Ishikawa (cell line): Measurements from ENCODE around the gene NDFIP2.

Experiments
- CEBPB ChIP-seq: IDR thresholded peaks from 2 replicates; pipeline ENCODE4 v1.6.1; 2012
- CREB1 ChIP-seq: IDR thresholded peaks from 2 replicates; pipeline ENCODE4 v1.6.1; 2012; ENCODE audit warnings: low read depth
- EGR1 ChIP-seq: IDR thresholded peaks from 2 replicates; pipeline ENCODE4 v1.6.1; 2012
- EP300 ChIP-seq: IDR thresholded peaks from 2 replicates; pipeline ENCODE4 v1.6.1; 2012; ENCODE audit warnings: borderline replicate concordance
- FOXM1 ChIP-seq: IDR thresholded peaks from 2 replicates; pipeline ENCODE4 v1.6.1; 2012; ENCODE audit warnings: low read depth, borderline replicate concordance
- NFIC ChIP-seq: IDR thresholded peaks from 2 replicates; pipeline ENCODE4 v1.6.1; 2012
- RAD21 ChIP-seq: IDR thresholded peaks from 2 replicates; pipeline ENCODE4 v1.6.1; 2012; ENCODE audit warnings: low read depth
- TAF1 ChIP-seq: IDR thresholded peaks from 2 replicates; pipeline ENCODE4 v1.6.1; 2012; ENCODE audit warnings: low read depth, mild to moderate bottlenecking
- TCF12 ChIP-seq: IDR thresholded peaks from 2 replicates; pipeline ENCODE4 v1.6.1; 2012; ENCODE audit warnings: low read depth
- TEAD4 ChIP-seq: IDR thresholded peaks from 2 replicates; pipeline ENCODE4 v1.6.1; 2012
- USF1 ChIP-seq: IDR thresholded peaks from 2 replicates; pipeline ENCODE4 v1.6.1; 2012
- YY1 ChIP-seq: IDR thresholded peaks from 2 replicates; pipeline ENCODE4 v1.6.1; 2012; ENCODE audit warnings: low read depth
- ZBTB7A ChIP-seq: IDR thresholded peaks from 2 replicates; pipeline ENCODE4 v1.6.1; 2012; ENCODE audit warnings: low read depth
- TF ChIP-seq, protein P1 (sequence below): IDR thresholded peaks from 2 replicates; pipeline ENCODE4 v1.6.1; 2012
- TF ChIP-seq, protein P2 (sequence below): IDR thresholded peaks from 2 replicates; pipeline ENCODE4 v1.6.1; 2012; ENCODE audit warnings: low read depth, mild to moderate bottlenecking

Gene NDFIP2

DNA sequence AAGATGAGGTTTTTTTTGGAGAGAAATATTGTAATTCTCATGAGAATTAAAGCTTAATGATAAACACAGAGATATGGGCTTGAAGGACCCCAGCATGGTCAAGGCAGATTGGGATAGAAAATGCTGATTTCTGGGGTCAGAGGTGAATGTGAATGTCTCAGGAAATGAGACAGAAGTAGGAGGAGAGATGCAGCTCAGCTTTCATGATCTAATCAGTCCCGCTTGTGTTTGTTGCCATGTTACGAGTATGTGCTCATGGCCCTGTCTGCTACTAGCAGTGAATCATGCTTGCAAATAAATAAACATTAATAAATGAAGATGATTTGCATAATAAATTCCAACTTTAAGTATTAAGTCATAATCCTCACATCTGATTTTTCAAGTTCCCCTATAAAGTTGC is 23.0 kb upstream of the NDFIP2 start:
- no peak for TF ChIP-seq ZBTB7A
- TF ChIP-seq, protein P1, sequence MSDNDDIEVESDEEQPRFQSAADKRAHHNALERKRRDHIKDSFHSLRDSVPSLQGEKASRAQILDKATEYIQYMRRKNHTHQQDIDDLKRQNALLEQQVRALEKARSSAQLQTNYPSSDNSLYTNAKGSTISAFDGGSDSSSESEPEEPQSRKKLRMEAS: no peak
- no peak for TF ChIP-seq RAD21
- no peak for TF ChIP-seq EP300
- TF ChIP-seq, protein P2, sequence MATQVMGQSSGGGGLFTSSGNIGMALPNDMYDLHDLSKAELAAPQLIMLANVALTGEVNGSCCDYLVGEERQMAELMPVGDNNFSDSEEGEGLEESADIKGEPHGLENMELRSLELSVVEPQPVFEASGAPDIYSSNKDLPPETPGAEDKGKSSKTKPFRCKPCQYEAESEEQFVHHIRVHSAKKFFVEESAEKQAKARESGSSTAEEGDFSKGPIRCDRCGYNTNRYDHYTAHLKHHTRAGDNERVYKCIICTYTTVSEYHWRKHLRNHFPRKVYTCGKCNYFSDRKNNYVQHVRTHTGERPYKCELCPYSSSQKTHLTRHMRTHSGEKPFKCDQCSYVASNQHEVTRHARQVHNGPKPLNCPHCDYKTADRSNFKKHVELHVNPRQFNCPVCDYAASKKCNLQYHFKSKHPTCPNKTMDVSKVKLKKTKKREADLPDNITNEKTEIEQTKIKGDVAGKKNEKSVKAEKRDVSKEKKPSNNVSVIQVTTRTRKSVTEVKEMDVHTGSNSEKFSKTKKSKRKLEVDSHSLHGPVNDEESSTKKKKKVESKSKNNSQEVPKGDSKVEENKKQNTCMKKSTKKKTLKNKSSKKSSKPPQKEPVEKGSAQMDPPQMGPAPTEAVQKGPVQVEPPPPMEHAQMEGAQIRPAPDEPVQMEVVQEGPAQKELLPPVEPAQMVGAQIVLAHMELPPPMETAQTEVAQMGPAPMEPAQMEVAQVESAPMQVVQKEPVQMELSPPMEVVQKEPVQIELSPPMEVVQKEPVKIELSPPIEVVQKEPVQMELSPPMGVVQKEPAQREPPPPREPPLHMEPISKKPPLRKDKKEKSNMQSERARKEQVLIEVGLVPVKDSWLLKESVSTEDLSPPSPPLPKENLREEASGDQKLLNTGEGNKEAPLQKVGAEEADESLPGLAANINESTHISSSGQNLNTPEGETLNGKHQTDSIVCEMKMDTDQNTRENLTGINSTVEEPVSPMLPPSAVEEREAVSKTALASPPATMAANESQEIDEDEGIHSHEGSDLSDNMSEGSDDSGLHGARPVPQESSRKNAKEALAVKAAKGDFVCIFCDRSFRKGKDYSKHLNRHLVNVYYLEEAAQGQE: no peak
- TF ChIP-seq USF1: no peak
- no peak for TF ChIP-seq NFIC
- TF ChIP-seq CEBPB: no peak
- no peak for TF ChIP-seq YY1
- no peak for TF ChIP-seq TCF12
- no peak for TF ChIP-seq TEAD4
- TF ChIP-seq FOXM1: no peak
- no peak for TF ChIP-seq TAF1
- no peak for TF ChIP-seq CREB1

DNA sequence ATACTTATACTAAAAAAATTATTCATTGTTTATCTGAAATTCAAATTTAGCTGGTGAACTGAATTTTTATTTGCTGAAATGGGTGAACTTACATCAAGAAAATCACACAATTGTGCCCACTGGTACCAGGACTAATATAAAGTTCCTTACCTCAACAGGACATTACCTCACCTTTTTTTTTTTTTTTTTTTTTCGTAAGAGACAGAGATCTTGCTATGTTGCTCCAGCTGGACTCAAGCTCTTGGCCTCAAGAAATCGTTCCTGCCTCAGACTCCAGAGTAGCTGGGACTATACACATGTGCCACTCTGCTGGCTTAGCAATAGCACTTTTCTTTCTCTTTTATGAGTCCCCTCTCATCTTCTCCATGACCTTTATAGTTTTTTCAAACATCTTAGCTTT is 22.5 kb upstream of the NDFIP2 start:
- TF ChIP-seq EP300 (no peak), CEBPB (no peak), TCF12 (no peak), FOXM1 (no peak), YY1 (no peak), TEAD4 (no peak), EGR1 (no peak), USF1 (no peak)
- TF ChIP-seq, protein P2: no peak

GRCh38 chr13:79459906-79460305 is 21.0 kb upstream of the NDFIP2 start:
- no peak for TF ChIP-seq NFIC
- no peak for TF ChIP-seq ZBTB7A
- TF ChIP-seq USF1: no peak
- TF ChIP-seq TEAD4: no peak
- no peak for TF ChIP-seq FOXM1
- TF ChIP-seq, protein P1: no peak

GRCh38 chr13:79462895-79463294 is 18.1 kb upstream of the NDFIP2 start:
- TF ChIP-seq, protein P1: no peak
- TF ChIP-seq EP300 (no peak), CREB1 (no peak), ZBTB7A (no peak), TAF1 (no peak), RAD21 (no peak), NFIC (no peak), TEAD4 (no peak), USF1 (no peak), CEBPB (no peak)
- TF ChIP-seq, protein P2: no peak
